SKM-1 treated with dmso at 0.1 percent for 144 hours (cell line): ENCODE results near the gene TMIGD3.

ENCODE experiments used
- DNase-seq: peaks from one replicate; lab custom pipeline; 2025; ENCODE audit not compliant: unreplicated experiment; lab: John Stamatoyannopoulos, UW

TMIGD3 gene

GRCh38 chr1:111509997-111510375, 6.6 kb upstream of the TMIGD3 start:
- DNase-seq, result no peak

DNA sequence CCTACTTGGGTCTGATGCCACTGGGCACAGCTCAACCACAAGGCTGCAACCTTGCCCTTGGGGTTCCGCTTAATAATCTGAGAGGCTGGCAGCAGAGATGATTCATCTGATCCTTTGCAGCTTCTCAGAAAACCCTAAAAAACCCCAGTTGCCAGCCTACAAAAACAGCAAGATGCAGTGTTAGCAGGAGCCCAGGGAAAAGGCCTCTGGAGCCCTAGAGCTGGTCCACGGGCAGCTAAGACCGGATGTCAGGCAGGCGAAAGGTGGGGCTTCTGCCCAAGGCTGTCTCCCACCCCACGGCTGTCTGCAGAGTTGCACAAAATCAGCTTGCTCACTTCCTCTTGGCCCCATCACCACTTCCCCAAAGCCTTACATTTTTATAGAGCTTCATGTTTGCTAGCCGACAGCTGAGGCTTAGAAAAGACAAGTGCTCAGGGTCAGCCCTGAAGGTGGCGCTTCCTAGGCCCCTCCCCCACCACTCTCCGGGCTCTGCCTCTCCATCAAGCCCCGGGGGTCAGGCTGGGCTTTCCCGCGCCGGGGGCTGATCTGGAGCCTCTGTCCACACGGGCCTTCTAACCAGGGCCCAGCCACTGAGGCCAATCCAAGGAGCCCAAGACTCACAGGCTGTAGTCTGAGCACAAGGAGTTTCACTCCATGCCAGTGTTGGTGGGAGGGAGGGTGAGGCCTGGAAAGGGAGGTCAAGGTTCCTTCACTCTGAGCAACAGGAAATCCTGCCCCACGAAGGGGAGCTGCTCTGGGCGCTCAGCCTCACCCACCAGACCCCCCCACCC, 4.2 kb upstream of the TMIGD3 start:
- peak; percentile 99 for DNase-seq

- no peak for DNase-seq
Observed at GRCh38 chr1:111506561-111506960, 3.1 kb upstream of the TMIGD3 start.

DNA sequence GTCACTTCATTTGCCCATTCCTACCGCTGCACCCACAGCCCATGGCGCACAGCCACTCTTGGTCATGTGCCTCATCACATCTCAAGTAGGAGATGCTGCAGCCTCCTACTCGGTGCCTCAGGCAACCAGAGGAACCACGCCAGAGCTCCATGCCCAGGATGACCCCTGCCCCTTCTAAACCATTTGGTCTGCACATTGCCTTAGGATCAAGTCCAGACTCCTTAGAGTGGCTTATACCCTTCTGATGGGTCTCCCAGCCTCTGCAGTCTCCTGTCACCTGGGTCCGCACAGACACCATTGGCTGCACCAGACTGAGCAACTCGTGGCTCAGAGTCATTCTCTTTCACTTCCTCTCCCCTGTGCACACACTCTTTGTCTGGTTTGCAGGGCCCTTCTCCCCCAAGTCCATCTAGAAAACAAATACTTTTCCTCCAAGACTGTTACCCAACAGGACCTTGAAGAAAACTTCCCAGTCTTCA, 2.2 kb upstream of the TMIGD3 start:
- DNase-seq, result peak; percentile 55

GRCh38 chr1:111504097-111504496, 664 bp upstream of the TMIGD3 start:
- no peak for DNase-seq

DNA sequence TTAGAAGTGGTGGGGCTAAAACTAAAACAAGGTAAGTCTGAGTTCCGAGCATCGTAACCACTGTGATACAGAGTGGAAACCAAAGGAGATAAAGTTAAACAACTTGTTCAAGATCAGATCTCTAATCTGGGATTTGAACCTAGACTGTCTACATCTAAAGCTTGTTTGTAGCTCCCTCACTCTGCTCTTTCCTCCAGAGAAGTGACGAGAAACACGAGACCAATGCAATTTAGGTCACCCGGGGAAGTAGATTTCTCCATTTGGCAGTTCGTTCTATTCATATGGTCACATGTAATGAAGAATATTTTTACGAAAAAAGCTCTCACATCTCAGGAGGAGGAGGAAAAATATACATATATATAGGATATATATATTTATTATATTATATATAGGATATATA, 1.8 kb downstream of the TMIGD3 start:
- DNase-seq, result no peak

GRCh38 chr1:111499026-111499785, 4.2 kb downstream of the TMIGD3 start:
- no peak for DNase-seq

DNA sequence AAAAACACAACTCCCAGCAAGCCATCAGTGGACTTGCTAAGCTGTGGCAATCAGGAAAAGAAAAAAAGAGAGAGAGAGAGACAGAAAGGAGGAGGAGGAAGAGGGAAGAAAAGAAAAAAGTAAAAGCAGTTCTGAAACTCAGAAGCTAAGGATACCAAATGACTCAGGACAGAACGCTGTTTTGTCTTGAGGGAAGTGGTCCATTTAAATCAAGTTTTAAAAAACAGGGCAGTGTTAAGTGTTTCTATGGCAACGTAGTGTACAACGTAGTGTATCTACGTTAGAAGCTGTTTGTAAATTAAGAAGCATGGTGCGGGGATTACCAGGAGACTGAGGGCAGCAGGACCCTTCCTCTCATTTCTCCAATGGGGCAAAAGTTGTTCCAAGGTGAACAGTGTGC, 5.8 kb downstream of the TMIGD3 start:
- DNase-seq, result no peak

DNA sequence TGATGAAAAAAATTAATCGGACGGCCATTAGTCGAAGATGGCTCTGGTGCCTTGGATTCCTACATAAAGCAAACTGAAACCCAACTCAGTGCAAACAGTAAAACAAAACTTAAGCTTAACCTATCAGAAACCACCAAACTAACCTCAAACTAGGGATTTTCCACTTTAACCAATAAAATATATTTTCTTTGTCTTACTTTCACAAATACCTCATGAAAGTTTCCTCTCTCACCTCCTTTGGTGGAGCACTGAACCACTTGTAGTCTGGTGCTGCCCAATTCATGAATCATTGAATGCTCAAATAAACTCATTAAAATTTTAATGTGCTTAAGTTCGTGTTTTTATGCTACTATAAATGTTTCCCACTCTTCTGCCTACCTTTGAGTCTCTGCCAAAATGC, 7.0 kb downstream of the TMIGD3 start:
- DNase-seq, result no peak

DNA sequence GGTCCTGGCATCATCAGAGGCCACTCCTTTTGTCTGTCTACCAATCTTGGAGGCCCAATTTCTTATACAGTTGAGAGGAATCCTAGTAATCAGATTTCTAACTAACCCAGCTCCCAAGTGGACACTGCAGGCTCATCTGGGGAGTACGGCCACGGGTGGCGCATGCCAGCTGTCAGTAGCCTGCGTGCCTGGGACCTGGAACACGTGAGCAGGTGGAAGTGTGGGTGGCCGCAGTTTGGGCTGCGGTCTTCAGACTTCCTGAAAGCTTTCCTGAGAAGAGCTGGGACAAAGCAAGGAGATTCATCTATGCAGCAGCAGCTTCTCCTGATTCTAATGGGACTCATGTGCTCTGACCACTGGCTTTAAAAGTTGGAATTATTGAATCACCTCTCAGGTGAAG, 12.4 kb downstream of the TMIGD3 start:
- DNase-seq, result no peak

GRCh38 chr1:111490220-111490619, 13.2 kb downstream of the TMIGD3 start:
- no peak for DNase-seq

GRCh38 chr1:111489604-111490003, 13.8 kb downstream of the TMIGD3 start:
- DNase-seq, result peak; percentile 34

DNA sequence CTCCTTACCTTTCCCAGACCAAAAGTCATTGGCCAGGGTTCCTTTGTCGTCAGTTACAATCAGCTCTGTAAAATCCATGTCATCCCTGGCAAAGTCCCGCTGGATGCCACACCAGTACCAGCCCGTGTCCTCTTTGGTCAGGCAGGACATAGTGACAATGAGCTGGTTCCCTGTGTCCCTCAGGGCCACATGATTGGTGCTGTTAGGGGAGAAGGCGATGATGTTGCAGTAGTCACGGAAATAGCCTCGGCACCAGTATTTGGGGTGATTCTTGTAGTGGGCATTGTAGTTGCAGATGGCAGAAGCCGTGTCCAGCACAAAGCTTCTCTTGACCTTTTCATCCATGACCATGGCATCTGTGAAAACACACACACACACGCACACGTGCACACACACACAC, 14.8 kb downstream of the TMIGD3 start:
- DNase-seq, result no peak

DNA sequence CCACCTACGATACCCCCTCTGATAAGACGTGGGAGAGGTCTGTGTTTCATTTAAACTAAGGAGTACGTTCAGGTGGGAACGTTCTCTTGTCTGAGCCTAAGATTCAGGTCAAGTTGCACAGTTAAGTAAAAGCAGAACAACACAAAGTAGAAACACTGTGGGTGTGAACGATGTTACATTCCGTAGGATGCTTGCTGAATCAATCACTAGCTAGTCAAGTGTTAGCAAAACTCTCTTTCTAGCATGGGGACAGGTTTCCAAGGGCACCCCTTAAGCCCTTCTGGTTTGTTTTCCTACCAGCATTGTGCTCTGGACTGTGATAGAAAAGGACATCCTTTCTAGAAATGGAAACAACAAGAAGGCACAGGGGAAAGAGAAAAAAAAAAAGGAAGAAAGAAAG, 16.3 kb downstream of the TMIGD3 start:
- no peak for DNase-seq

DNA sequence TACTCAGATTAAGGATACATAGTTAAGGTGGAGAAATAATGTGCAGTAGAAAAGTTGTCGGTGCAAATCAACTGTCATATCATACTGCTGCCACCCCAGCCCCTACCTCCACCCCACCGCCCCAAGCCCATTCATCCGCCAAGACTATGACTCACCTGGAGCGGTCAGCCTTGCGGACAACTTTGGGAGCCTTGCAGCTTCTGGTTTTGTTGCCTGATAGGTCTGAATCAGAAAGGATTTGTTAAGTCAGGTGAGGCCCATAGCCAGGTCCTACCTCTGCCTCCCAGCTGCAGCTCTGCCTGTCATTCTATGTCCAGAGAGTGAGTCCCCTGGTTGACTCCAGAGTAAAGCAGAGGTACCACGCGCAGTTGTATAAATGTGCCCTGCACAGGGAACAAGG, 17.0 kb downstream of the TMIGD3 start:
- no peak for DNase-seq

DNA sequence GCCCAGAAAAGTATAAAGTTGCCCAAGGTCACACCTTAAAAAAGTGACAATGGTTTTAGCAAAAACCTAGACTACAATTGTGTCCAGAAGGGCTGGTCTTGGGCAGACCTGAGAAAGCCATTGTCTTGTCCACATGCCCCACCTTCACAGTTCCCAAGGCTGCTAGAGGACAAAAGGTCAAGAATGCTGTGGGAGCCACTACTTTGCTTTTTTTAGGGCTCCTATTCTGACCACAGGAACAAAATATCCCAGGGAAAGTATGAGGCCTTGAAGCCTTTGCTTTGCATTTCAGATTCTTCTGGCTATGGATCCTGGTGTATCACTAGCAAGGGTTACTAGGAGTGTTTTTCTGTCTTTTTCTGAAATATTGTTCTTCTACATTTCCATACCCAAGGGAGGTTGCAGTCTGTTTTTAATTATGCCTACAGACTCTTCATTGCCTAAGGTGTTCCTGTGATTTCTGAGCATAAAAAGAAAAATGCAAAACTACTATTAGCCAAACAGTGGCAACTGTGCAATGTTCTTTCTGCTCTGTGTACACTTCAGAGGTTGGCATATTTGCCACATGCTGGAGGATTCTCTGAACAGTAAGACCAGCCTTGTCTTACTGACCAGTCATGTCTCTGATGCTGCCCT, 18.9 kb downstream of the TMIGD3 start:
- DNase-seq, result no peak

DNA sequence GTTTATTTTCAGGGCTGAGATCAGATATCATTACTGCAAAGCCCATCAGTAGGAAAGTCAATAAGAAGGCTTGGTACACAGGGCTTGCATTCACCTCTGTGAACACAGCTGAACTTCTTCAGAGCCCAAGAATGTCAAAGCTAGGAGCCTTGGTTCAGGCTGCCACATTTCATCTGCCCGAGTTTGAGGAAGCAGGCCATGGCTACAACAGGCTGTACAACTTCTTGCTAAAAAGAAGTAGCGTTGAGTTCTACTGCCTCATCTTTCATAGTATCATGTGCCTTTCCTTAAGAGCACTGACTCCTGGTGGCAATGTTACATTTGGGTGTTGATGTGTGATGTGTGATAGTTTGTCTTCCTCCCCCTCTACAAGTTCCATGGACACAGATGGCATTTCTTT, 19.6 kb downstream of the TMIGD3 start:
- DNase-seq, result no peak

DNA sequence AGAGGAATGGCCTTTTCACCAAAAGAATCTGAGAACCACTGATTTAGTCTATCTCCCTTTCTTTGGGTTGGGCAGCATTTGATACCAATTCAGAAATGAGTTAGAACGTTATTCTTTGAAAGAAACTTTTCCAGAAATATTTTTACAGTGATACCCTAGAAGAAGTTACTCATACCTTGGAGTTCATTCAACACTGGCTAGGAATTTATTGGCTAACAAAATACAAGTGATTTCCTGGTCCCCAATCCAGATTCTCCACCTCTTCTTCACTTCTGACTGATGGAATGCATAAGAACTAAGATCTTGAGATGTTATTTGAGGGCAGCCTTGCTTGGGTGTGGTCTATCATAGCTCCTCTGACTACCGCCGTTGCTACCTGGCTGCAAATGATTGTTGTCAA, 20.3 kb downstream of the TMIGD3 start:
- DNase-seq, result no peak

- peak; percentile 69 for DNase-seq
Observed at GRCh38 chr1:111481387-111482221, 21.8 kb downstream of the TMIGD3 start.

GRCh38 chr1:111480674-111481073, 22.8 kb downstream of the TMIGD3 start:
- peak; percentile 61 for DNase-seq

DNA sequence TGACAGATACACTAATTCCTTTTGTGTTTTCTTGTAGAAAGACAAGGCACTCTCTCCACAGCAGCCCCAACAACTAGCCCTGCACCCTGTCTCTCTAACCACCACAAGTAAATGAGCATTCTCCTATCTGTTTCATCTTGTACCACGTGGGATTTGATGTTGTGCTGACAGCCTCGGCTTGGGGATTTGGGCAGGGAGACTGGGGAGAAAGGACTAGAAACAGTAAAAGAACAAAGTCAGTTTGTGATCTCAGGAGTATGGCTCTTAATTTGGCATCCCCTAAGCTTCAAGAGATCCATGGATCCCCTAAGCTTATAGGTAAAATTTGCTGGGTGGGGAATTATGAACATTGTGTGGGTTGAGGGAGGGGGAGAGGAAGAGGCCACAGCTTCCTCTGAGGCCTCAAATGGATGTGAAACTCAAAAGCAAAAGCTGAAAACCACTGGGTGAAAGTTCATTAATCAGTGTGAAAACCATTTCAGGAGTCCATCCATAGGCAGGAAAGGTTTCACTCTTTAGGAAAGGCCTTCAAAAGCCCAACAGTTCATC, 26.6 kb downstream of the TMIGD3 start:
- DNase-seq, result peak; percentile 70
